ENCODE results near the gene ADGRG2. TPM values are rescaled to one million over a fixed set of nuclear protein-coding genes. Genes with fewer than 3 reads are reported as not detected.

Gene ADGRG2
- total RNA-seq, 2 donors from 2014 or later = 5.9 to 9.4 TPM

GRCh38 chrX:18946157-18946556, 176.1 kb downstream of the ADGRG2 start:
- H3K4me3 Mint-ChIP-seq = no peak overlapping the region
- no peak for DNase-seq
- peaks cover 61% of the 10 kb centered on the region for H3K9me3 Mint-ChIP-seq
- no peaks in the 10 kb centered on the region for H3K27me3 Mint-ChIP-seq (ENCODE audit: insufficient read depth)
- H3K27ac ChIP-seq (ENCODE audit: low read depth, low read length) = no peak overlapping the region
- no peaks in the 10 kb centered on the region for H3K9me3 ChIP-seq (ENCODE audit: control insufficient read depth, low read length)
- H3K36me3 ChIP-seq (ENCODE audit: control insufficient read depth, insufficient read depth, low read length) = no peaks in the 10 kb centered on the region
- H3K4me1 Mint-ChIP-seq = peaks cover 23% of the 10 kb centered on the region
- no peak overlapping the region for H3K4me3 ChIP-seq (ENCODE audit: low read length)
- peaks cover 31% of the 10 kb centered on the region for H3K36me3 Mint-ChIP-seq (ENCODE audit: low read depth)
- no peak for TF ChIP-seq CTCF (conservative IDR thresholded peaks at IDR 0.05)
- H3K9ac ChIP-seq (ENCODE audit: extremely low read depth, low read length, poor library complexity, severe bottlenecking) = no peak overlapping the region
- WGBS, 2 experiments (ENCODE audit: insufficient coverage in 1 of 2, insufficient read length in 1 of 2) = 95 to 97% methylated on average over 4 to 6 of the region's 6 CpGs
- H3K27me3 ChIP-seq (ENCODE audit: control insufficient read depth, insufficient read depth, low read length, poor library complexity, severe bottlenecking) = no peaks in the 10 kb centered on the region
- no peak overlapping the region for H3K27ac Mint-ChIP-seq
- no peaks in the 10 kb centered on the region for H3K4me1 ChIP-seq (ENCODE audit: control insufficient read depth, insufficient read depth, low read length)

- DNase-seq = no peak
- no peaks in the 10 kb centered on the region for H3K36me3 ChIP-seq (ENCODE audit: control insufficient read depth, insufficient read depth, low read length)
- no peaks in the 10 kb centered on the region for H3K27me3 Mint-ChIP-seq (ENCODE audit: insufficient read depth)
- no peak overlapping the region for H3K9ac ChIP-seq (ENCODE audit: extremely low read depth, low read length, poor library complexity, severe bottlenecking)
- H3K27ac Mint-ChIP-seq = no peak overlapping the region
- H3K4me3 Mint-ChIP-seq = no peak overlapping the region
- TF ChIP-seq CTCF (conservative IDR thresholded peaks at IDR 0.05) = no peak
- peaks cover 30% of the 10 kb centered on the region for H3K36me3 Mint-ChIP-seq (ENCODE audit: low read depth)
- no peaks in the 10 kb centered on the region for H3K9me3 ChIP-seq (ENCODE audit: control insufficient read depth, low read length)
- no peak overlapping the region for H3K27ac ChIP-seq (ENCODE audit: low read depth, low read length)
- peaks cover 60% of the 10 kb centered on the region for H3K9me3 Mint-ChIP-seq
- 100% methylated on average over 1 of the region's 2 CpGs; no CpG with 5 or more reads in 1 of the 2 experiments for WGBS, 2 experiments (ENCODE audit: insufficient coverage in 1 of 2, insufficient read length in 1 of 2)
- no peaks in the 10 kb centered on the region for H3K27me3 ChIP-seq (ENCODE audit: control insufficient read depth, insufficient read depth, low read length, poor library complexity, severe bottlenecking)
- H3K4me1 Mint-ChIP-seq = peaks cover 23% of the 10 kb centered on the region
- no peak overlapping the region for H3K4me3 ChIP-seq (ENCODE audit: low read length)
- H3K4me1 ChIP-seq (ENCODE audit: control insufficient read depth, insufficient read depth, low read length) = no peaks in the 10 kb centered on the region
Measured at GRCh38 chrX:18945483-18945882, 176.8 kb downstream of the ADGRG2 start.

GRCh38 chrX:18944482-18944881, 177.8 kb downstream of the ADGRG2 start:
- Mint-ChIP-seq H3K4me1 (peaks cover 15% of the 10 kb centered on the region), H3K9me3 (peaks cover 56% of the 10 kb centered on the region), H3K4me3 (no peak overlapping the region), H3K27me3 (ENCODE audit: insufficient read depth) (no peaks in the 10 kb centered on the region), H3K36me3 (ENCODE audit: low read depth) (peaks cover 33% of the 10 kb centered on the region), H3K27ac (no peak overlapping the region)
- Histone ChIP-seq H3K27me3 (ENCODE audit: control insufficient read depth, insufficient read depth, low read length, poor library complexity, severe bottlenecking) (no peaks in the 10 kb centered on the region), H3K36me3 (ENCODE audit: control insufficient read depth, insufficient read depth, low read length) (no peaks in the 10 kb centered on the region), H3K4me1 (ENCODE audit: control insufficient read depth, insufficient read depth, low read length) (no peaks in the 10 kb centered on the region), H3K4me3 (ENCODE audit: low read length) (no peak overlapping the region), H3K27ac (ENCODE audit: low read depth, low read length) (no peak overlapping the region), H3K9ac (ENCODE audit: extremely low read depth, low read length, poor library complexity, severe bottlenecking) (no peak overlapping the region), H3K9me3 (ENCODE audit: control insufficient read depth, low read length) (no peaks in the 10 kb centered on the region)
- TF ChIP-seq CTCF (conservative IDR thresholded peaks at IDR 0.05) = no peak
- 82% methylated on average over 3 of the region's 4 CpGs; no CpG with 5 or more reads in 1 of the 2 experiments for WGBS, 2 experiments (ENCODE audit: insufficient coverage in 1 of 2, insufficient read length in 1 of 2)
- no peak for DNase-seq

Measured in endodermal cell (in vitro differentiated cells).